Ovary (tissue), 9 donors: ENCODE results near the gene RPS6KL1. TPM values are rescaled to one million over a fixed set of nuclear protein-coding genes. Genes with fewer than 3 reads are reported as not detected.

Source experiments
- DNase-seq, 5 donors: peaks; one replicate each; pipeline ENCODE4 v3.0.0-alpha.2; 2019 to 2020
- H3K27ac ChIP-seq, 2 donors: fragments of 200-600 bp; one replicate each; pipeline versions ENCODE4 v1.5.1 to v1.8.0; 2019 to 2022
- H3K27me3 ChIP-seq: fragments of 200-600 bp; one replicate; pipeline ENCODE4 v1.8.0; 2022
- H3K36me3 ChIP-seq: fragments of 200-600 bp; sonication (generic); one replicate; pipeline ENCODE4 v1.5.1; 2019
- H3K4me1 ChIP-seq: one replicate; pipeline ENCODE4 v1.8.1; 2013; ENCODE audit warnings: mild to moderate bottlenecking, moderate library complexity; ENCODE audit not compliant: insufficient read depth
- H3K4me3 ChIP-seq: fragments of 200-600 bp; sonication (generic); one replicate; pipeline ENCODE4 v1.5.1; 2017
- H3K9me3 ChIP-seq, 2 donors: fragments of 200-600 bp in 1 of 2; sonication (generic) in 1 of 2; one replicate each; pipeline versions ENCODE4 v1.5.1 to v1.8.1; 2013 to 2019; ENCODE audit warnings: mild to moderate bottlenecking in 1 of 2, moderate library complexity in 1 of 2
- EP300 ChIP-seq: sonication (generic); formaldehyde crosslinking; IDR thresholded peaks from one replicate; pipeline ENCODE4 v1.6.1; 2017; ENCODE audit warnings: antibody characterized with exemption
- POLR2A ChIP-seq: fragments of 450-650 bp; IDR thresholded peaks from one replicate; pipeline ENCODE4 v1.6.1; 2017; ENCODE audit warnings: antibody characterized with exemption, mild to moderate bottlenecking, moderate library complexity
- WGBS, 3 donors: extraction: QIAGEN DNeasy Blood & Tissue Kit in 1 of 3; methylation state at CpG; one replicate each; pipeline versions ENCODE4 v1.1.5 to v1.1.7; 2013 to 2017; 5-methylcytosine and 5-hydroxymethylcytosine counted together
- intact Hi-C, 4 donors: fragments of 100-400 bp; cut with DNase I; formaldehyde crosslinking; loops; one replicate each; pipeline versions ENCODE4 v1.11.0 to v1.15.1; 2022 to 2023
- polyA plus RNA-seq, 2 donors: library from polyadenylated mRNA; stranded (reverse); fragments of 200-250 nt in 1 of 2; fragments of 350-450 nt in 1 of 2; fragmentation: Illumina TruSeq in 1 of 2; extraction: RNeasy Lipid Tissue Mini Kit (QIAGEN cat#74804) in 1 of 2; gene quantifications; one replicate each; pipeline ENCODE4 v1.2.3, GENCODE V29; 2013 to 2014
- total RNA-seq, 7 donors: library from RNA; depleted of rRNA in 2 of 7; stranded (reverse); fragments of >200 nt in 2 of 7; fragmentation: NEBNext Ultra II Directional in 3 of 7; extraction: Animal tissue kit (Norgen Biotek cat#: 25700) in 3 of 7; gene quantifications; one replicate each; pipeline versions ENCODE4 v1.1.0 to v1.2.4, GENCODE V29; 2016 to 2023
- TF ChIP-seq, protein P1 (sequence below), 3 donors: fragments of 450-650 bp in 2 of 3; fragments of 200-600 bp in 1 of 3; IDR thresholded peaks; one replicate each; pipeline versions ENCODE4 v1.5.1 to v1.8.0; 2016 to 2022; ENCODE audit warnings: antibody characterized with exemption in 3 of 3, mild to moderate bottlenecking in 1 of 3
- donor health status: DM: no; HTN: no; CAD: no; lungs with moderate emphysema.
- donor health status: DM: no; HTN: no; CAD: no.
- donor health status: Bipolar disorder and iron deficiency.
- donor health status: DM: yes; HTN: yes; CAD: no.
- donor health status: DM: no; HTN: no; CAD: no.
- donor health status: DM: yes; HTN: yes; CAD: no.

The RPS6KL1 gene
- total and polyA plus RNA-seq, 9 donors = 0.24 to 3.0 (median 1.7) TPM

DNA sequence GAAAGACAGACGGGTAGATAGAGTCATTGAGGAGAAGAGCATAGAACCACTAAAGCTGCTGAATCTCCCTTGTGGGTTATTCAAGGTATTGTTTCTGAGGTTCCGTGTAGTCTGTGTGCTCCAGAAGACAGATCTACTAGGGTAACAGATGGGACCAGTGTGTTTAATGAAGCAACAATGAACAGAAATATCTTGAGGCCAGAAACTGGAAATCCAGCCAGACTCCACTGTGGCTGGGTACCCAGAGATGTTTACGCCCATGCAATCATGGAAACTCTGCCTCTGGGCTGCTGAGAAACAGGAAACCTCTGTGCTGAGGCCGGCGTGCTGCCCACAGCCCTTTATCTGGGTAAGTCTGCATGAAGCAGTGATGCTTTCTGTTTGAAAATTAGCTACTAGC, 55.4 kb downstream of the RPS6KL1 start:
- intact Hi-C loops = no loop called here
- DNase-seq = no peak
- no peak for TF ChIP-seq POLR2A
- TF ChIP-seq, protein P1, sequence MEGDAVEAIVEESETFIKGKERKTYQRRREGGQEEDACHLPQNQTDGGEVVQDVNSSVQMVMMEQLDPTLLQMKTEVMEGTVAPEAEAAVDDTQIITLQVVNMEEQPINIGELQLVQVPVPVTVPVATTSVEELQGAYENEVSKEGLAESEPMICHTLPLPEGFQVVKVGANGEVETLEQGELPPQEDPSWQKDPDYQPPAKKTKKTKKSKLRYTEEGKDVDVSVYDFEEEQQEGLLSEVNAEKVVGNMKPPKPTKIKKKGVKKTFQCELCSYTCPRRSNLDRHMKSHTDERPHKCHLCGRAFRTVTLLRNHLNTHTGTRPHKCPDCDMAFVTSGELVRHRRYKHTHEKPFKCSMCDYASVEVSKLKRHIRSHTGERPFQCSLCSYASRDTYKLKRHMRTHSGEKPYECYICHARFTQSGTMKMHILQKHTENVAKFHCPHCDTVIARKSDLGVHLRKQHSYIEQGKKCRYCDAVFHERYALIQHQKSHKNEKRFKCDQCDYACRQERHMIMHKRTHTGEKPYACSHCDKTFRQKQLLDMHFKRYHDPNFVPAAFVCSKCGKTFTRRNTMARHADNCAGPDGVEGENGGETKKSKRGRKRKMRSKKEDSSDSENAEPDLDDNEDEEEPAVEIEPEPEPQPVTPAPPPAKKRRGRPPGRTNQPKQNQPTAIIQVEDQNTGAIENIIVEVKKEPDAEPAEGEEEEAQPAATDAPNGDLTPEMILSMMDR (IDR thresholded peaks at IDR 0.05) = no peak
- TF ChIP-seq EP300 = no peak
- Histone ChIP-seq H3K27me3 (no peaks in the 10 kb centered on the region), H3K4me3 (no peak overlapping the region), H3K36me3 (no peaks in the 10 kb centered on the region), H3K9me3 (no peaks in the 10 kb centered on the region), H3K27ac (no peak overlapping the region), H3K4me1 (no peaks in the 10 kb centered on the region)
- WGBS, 3 donors = 37 to 53% (median 46%) methylated on average over 5 of the region's 5 CpGs

DNA sequence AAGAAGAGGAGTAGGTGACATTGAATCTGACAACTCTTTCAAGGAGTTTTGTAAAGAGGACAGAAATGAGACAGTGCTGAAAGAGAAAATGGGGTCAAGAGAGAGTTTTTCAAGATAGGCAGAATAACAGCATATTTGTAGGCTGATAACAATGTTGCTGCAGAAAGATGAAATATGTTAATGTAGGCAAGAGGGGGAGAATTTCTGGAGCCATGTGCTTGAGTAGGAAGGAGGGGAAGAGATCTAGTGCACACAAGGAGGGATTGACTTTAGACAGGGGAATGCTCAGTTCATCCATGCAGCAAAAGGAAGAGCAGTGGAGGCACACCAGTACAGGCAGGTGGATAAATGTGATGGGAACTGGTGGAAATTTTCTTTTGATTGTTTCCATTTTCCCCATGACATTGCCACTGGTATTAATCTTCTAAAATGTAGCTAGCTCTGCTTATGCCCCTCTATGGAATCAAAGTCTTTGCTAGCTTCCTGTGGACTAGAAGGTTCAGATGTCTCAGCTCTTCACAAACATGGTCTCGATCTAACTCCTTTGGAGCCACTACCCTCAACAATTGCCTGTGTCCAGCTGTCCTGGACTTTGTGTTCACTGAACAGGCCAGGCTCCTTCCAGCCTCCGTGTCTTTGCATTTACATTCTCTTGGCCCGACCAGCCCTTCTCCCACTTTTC, 56.2 kb downstream of the RPS6KL1 start:
- TF ChIP-seq, protein P1 (IDR thresholded peaks at IDR 0.05) = no peak
- no peak for TF ChIP-seq POLR2A
- TF ChIP-seq EP300 = no peak
- DNase-seq = no peak
- no peaks in the 10 kb centered on the region for H3K9me3 ChIP-seq
- intact Hi-C loops = no loop called here
- H3K27ac ChIP-seq = no peak overlapping the region
- WGBS, 3 donors = 83 to 86% (median 83%) methylated on average over 3 of the region's 3 CpGs
- no peak overlapping the region for H3K4me3 ChIP-seq
- no peaks in the 10 kb centered on the region for H3K36me3 ChIP-seq
- no peaks in the 10 kb centered on the region for H3K4me1 ChIP-seq
- no peaks in the 10 kb centered on the region for H3K27me3 ChIP-seq

DNA sequence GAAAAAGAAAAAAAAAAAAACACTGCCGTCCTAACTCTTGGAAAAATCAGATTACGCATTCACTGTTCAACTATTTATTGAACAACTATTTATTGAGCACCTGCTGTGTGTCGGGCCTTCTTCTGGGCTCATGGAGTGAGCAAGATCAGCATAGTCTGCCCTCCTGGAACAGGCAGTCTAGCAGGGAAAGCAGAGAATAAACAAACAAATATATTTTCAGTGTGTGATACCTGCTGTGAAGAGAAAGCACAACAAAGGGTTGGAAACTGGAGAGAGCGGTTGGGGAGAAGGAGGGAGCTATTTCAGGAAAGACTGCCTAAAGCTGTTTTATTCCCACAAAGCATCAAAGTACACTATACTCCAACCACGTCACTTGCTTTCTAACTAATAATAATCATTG, 57.9 kb downstream of the RPS6KL1 start:
- Histone ChIP-seq H3K4me1 (no peaks in the 10 kb centered on the region), H3K4me3 (no peak overlapping the region), H3K36me3 (no peaks in the 10 kb centered on the region), H3K27me3 (no peaks in the 10 kb centered on the region), H3K27ac (no peak overlapping the region), H3K9me3 (no peaks in the 10 kb centered on the region)
- 89 to 94% (median 92%) methylated on average over 5 of the region's 5 CpGs for WGBS, 3 donors
- intact Hi-C loops = no loop called here
- TF ChIP-seq POLR2A = no peak
- no peak for TF ChIP-seq EP300
- TF ChIP-seq, protein P1 (IDR thresholded peaks at IDR 0.05) = no peak
- no peak for DNase-seq

DNA sequence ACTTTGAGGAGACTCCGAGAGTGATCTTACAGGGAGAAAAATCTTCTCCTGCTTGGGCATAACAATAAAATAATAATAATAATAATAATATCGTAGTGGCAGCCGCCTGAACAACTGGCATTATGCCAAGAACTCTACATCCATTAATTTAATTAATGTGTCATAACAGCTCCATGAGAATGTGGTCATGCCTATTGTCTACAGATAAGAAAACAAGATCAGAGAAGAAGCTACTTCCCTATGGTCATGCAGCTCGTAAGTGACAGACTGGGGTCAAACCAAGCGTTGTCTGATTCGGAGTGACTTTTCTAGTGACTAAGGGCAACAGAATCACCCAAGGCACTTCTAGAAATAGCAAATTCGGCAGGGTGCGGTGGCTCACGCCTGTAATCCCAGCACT, 58.9 kb downstream of the RPS6KL1 start:
- Histone ChIP-seq H3K9me3 (no peaks in the 10 kb centered on the region), H3K4me1 (no peaks in the 10 kb centered on the region), H3K36me3 (no peaks in the 10 kb centered on the region), H3K27me3 (no peaks in the 10 kb centered on the region), H3K27ac (no peak overlapping the region), H3K4me3 (no peak overlapping the region)
- WGBS, 3 donors = 80 to 87% (median 85%) methylated on average over 9 of the region's 9 CpGs
- no peak for DNase-seq
- TF ChIP-seq EP300 (no peak), POLR2A (no peak)
- TF ChIP-seq, protein P1 (IDR thresholded peaks at IDR 0.05) = no peak
- intact Hi-C loops = loop anchor here in 2 of 4 donors (5.0 kb wide), 2 partner anchors 38 to 43 kb away; no protein-coding TSS in a partner anchor
